ENCODE data around the gene GPATCH4. TPM values are rescaled to one million over a fixed set of nuclear protein-coding genes. Genes with fewer than 3 reads are reported as not detected.

GPATCH4 gene
- total RNA-seq, 4 donors from 2014 or later, result 35.6 to 103 (median 47.6) TPM

DNA sequence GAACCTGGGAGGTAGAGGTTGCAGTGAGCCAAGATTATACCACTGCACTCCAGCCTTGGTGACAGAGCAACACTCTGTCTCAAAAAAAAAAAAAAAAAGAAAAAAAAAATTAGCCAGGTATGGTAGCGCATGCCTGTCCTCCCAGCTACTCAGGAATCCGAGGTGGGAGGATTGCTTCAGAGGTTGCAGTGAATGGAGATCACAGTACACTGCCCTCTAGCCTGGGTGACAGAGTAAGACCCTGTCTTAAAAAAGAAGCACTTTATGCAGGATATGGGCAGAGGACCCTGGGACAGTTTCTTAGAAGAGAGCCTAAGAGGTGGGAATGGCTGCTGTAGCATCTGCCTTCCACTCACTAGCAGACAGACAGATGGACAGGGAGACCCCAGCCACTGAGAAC is 51.9 kb downstream of the GPATCH4 start:
- Histone ChIP-seq H3K27me3 (no peaks in the 10 kb centered on the region), H3K36me3 (no peaks in the 10 kb centered on the region), H3K4me3 (no peak overlapping the region), H3K27ac (no peak overlapping the region), H3K4me1 (no peaks in the 10 kb centered on the region), H3K9me3 (no peaks in the 10 kb centered on the region)
- no peak for TF ChIP-seq POLR2A (IDR thresholded peaks at IDR 0.05)
- TF ChIP-seq, protein P1, sequence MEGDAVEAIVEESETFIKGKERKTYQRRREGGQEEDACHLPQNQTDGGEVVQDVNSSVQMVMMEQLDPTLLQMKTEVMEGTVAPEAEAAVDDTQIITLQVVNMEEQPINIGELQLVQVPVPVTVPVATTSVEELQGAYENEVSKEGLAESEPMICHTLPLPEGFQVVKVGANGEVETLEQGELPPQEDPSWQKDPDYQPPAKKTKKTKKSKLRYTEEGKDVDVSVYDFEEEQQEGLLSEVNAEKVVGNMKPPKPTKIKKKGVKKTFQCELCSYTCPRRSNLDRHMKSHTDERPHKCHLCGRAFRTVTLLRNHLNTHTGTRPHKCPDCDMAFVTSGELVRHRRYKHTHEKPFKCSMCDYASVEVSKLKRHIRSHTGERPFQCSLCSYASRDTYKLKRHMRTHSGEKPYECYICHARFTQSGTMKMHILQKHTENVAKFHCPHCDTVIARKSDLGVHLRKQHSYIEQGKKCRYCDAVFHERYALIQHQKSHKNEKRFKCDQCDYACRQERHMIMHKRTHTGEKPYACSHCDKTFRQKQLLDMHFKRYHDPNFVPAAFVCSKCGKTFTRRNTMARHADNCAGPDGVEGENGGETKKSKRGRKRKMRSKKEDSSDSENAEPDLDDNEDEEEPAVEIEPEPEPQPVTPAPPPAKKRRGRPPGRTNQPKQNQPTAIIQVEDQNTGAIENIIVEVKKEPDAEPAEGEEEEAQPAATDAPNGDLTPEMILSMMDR (IDR thresholded peaks at IDR 0.05 in 4 of 5, conservative IDR thresholded peaks at IDR 0.05 in 1 of 5), result no peak
- ATAC-seq (no peak), DNase-seq (peak in 1 of 2 donors; percentile 5)
- in situ Hi-C loops (cut with MboI; ENCODE audit: low sequenced_read_pairs in 4 of 4), result no loop called here
- intact Hi-C loops (cut with DNase I; ENCODE audit: low total_unique reads), result loop anchor here (10.0 kb wide), 1 partner anchor 165 kb away; no protein-coding TSS in a partner anchor

DNA sequence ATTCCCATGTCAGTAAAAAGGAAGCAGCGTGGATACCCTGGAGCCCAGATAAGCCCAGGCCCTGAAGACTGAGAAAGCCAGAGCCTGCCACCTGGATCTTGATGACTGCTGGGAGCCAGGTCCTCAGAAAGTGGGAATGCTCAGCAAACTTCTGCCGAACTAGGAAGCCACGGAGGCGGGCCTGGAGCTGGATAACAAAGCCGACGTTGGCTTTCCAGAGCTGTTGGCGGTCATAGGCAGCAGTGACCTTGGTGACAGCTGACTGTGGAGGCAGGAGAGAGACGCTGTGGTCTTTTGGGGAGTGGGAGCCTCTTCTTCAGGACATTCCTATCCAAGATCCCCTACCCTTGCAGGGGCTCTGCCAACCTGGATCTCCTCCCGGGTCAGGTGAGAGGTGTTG is 53.3 kb downstream of the GPATCH4 start:
- intact Hi-C loops (cut with DNase I; ENCODE audit: low total_unique reads) (loop anchor here (10.0 kb wide), 1 partner anchor 163 kb away; no protein-coding TSS in a partner anchor), in situ Hi-C loops (cut with MboI; ENCODE audit: low sequenced_read_pairs in 4 of 4) (no loop called here)
- TF ChIP-seq, protein P1 (IDR thresholded peaks at IDR 0.05 in 4 of 5, conservative IDR thresholded peaks at IDR 0.05 in 1 of 5), result no peak
- no peak for TF ChIP-seq POLR2A (IDR thresholded peaks at IDR 0.05)

DNA sequence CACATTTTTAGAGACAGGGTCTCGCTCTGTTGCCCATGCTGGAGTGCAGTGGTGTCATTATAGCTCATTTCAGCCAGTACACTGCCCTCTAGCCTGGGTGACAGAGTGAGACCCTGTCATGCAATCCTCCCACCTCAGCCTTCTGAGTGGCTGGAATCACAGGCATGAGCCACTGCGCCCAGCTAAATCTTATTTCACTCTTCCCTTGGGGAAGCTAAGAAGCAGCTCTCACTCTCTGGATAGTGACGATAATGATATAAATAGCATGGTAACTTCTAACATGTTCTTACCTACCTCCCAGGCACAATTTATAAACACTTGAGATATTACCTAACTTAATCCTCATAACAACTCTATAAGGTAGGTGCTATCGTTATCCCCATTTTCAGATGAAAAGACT is 53.8 kb downstream of the GPATCH4 start:
- DNase-seq (peak in 1 of 2 donors; percentile 2), ATAC-seq (no peak)
- in situ Hi-C loops (cut with MboI; ENCODE audit: low sequenced_read_pairs in 4 of 4) (no loop called here), intact Hi-C loops (cut with DNase I; ENCODE audit: low total_unique reads) (loop anchor here (10.0 kb wide), 1 partner anchor 163 kb away; no protein-coding TSS in a partner anchor)
- H3K4me1 ChIP-seq, result no peaks in the 10 kb centered on the region
- H3K9me3 ChIP-seq, result no peaks in the 10 kb centered on the region
- no peaks in the 10 kb centered on the region for H3K36me3 ChIP-seq
- no peak overlapping the region for H3K4me3 ChIP-seq
- H3K27ac ChIP-seq, result no peak overlapping the region
- TF ChIP-seq, protein P1 (IDR thresholded peaks at IDR 0.05 in 4 of 5, conservative IDR thresholded peaks at IDR 0.05 in 1 of 5), result no peak
- TF ChIP-seq POLR2A (IDR thresholded peaks at IDR 0.05), result no peak
- H3K27me3 ChIP-seq, result no peaks in the 10 kb centered on the region

More for the DNA sequence above, 53.3 kb downstream of the GPATCH4 start:
- no peaks in the 10 kb centered on the region for H3K27me3 ChIP-seq
- peak in 1 of 2 donors; percentile 7 for DNase-seq
- no peaks in the 10 kb centered on the region for H3K36me3 ChIP-seq
- ATAC-seq, result no peak
- H3K4me3 ChIP-seq, result no peak overlapping the region
- no peaks in the 10 kb centered on the region for H3K9me3 ChIP-seq
- no peak overlapping the region for H3K27ac ChIP-seq
- no peaks in the 10 kb centered on the region for H3K4me1 ChIP-seq

DNA sequence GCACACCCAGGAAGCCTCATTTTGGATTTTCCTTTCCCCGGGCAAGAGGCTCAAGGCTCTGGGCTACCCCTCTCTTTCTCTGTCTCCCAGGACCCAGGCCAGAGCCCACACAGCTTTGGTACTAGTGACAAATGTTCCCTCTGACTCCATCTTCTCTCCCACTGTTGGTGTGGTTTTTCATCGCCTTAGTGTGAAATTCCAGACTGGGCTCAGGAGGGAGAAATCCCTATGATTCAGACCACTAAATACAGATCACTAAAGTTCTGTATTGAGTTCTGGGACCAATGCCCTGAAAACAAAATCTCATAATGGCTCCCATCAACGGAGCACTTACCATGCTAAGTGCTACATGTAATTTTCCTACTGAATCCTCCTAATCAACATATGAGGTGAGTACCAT is 55.0 kb downstream of the GPATCH4 start:
- Histone ChIP-seq H3K36me3 (no peaks in the 10 kb centered on the region), H3K4me3 (no peak overlapping the region), H3K9me3 (no peaks in the 10 kb centered on the region), H3K27me3 (no peaks in the 10 kb centered on the region), H3K27ac (peak overlapping the region in 1 of 4 donors; percentile 41), H3K4me1 (no peaks in the 10 kb centered on the region)
- intact Hi-C loops (cut with DNase I; ENCODE audit: low total_unique reads), result loop anchor here (10.0 kb wide), 1 partner anchor 161 kb away; no protein-coding TSS in a partner anchor
- ATAC-seq, result peak; percentile 35 to 74
- no peak for DNase-seq
- TF ChIP-seq, protein P1 (IDR thresholded peaks at IDR 0.05 in 4 of 5, conservative IDR thresholded peaks at IDR 0.05 in 1 of 5), result no peak
- TF ChIP-seq POLR2A (IDR thresholded peaks at IDR 0.05), result no peak
- in situ Hi-C loops (cut with MboI; ENCODE audit: low sequenced_read_pairs in 4 of 4), result no loop called here

Measured in gastrocnemius medialis (tissue), 4 donors.